Brain microvascular endothelial cell (primary cell): Measurements from ENCODE around the gene OR11A1.

Experiments
- DNase-seq: peaks from one replicate; pipeline ENCODE4 v3.0.0-alpha.2; 2020
- H3K27ac ChIP-seq: fragments of 250-450 bp; sonication (Bioruptor Pico); 2 replicates; pipeline ENCODE4 v1.5.1; 2020; ENCODE audit warnings: mild to moderate bottlenecking, moderate library complexity
- H3K27me3 ChIP-seq: fragments of 250-450 bp; sonication (Bioruptor Pico); replicated peaks from 2 replicates; pipeline ENCODE4 v1.5.1; 2020; ENCODE audit warnings: mild to moderate bottlenecking
- H3K36me3 ChIP-seq: fragments of 250-450 bp; sonication (Bioruptor Pico); replicated peaks from 2 replicates; pipeline ENCODE4 v1.5.1; 2020; ENCODE audit warnings: mild to moderate bottlenecking
- H3K4me3 ChIP-seq: 2 replicates; pipeline ENCODE4 v1.5.1; 2011; ENCODE audit warnings: low read depth, mild to moderate bottlenecking, control low read depth, low read length, moderate library complexity
- in situ Hi-C: cut with HindIII; loops from 2 replicates; pipeline ENCODE4 v1.10.0; 2017; ENCODE audit warnings: low sequenced_read_pairs, low pct_ligation_motif_present
- TF ChIP-seq, protein P1 (sequence below): IDR thresholded peaks from 2 replicates; pipeline ENCODE4 v1.5.1; 2011; ENCODE audit warnings: low read depth, mild to moderate bottlenecking, moderate library complexity, low read length, control low read depth, inconsistent platforms; ENCODE audit errors: missing control alignments

Gene OR11A1

DNA sequence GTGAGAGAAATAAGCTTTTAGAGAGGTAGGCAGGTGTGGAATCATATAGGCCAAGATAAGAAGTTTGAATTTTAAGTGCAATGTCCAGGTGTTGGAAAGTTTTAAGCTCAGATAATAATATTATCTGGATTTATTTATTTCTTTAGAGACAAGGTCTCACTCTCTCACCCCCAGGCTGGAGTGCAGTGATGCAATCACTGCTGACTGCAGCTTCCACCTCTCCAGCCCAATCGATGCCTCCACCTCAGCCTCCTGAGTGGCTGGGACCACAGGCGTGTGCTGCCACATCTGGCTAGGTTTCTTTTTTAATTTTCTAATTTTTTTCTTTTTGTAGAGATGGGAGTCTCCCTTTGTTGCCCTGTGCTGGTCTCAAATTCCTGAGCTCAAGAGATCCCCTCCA, 36.4 kb upstream of the OR11A1 start:
- no peak for DNase-seq
- Histone ChIP-seq H3K36me3 (no peaks in the 10 kb centered on the region), H3K27ac (no peak overlapping the region), H3K4me3 (no peak overlapping the region), H3K27me3 (no peaks in the 10 kb centered on the region)
- in situ Hi-C loops = no loop called here
- TF ChIP-seq, protein P1, sequence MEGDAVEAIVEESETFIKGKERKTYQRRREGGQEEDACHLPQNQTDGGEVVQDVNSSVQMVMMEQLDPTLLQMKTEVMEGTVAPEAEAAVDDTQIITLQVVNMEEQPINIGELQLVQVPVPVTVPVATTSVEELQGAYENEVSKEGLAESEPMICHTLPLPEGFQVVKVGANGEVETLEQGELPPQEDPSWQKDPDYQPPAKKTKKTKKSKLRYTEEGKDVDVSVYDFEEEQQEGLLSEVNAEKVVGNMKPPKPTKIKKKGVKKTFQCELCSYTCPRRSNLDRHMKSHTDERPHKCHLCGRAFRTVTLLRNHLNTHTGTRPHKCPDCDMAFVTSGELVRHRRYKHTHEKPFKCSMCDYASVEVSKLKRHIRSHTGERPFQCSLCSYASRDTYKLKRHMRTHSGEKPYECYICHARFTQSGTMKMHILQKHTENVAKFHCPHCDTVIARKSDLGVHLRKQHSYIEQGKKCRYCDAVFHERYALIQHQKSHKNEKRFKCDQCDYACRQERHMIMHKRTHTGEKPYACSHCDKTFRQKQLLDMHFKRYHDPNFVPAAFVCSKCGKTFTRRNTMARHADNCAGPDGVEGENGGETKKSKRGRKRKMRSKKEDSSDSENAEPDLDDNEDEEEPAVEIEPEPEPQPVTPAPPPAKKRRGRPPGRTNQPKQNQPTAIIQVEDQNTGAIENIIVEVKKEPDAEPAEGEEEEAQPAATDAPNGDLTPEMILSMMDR = no peak

GRCh38 chr6:29491574-29491973, 34.7 kb upstream of the OR11A1 start:
- H3K36me3 ChIP-seq = no peaks in the 10 kb centered on the region
- in situ Hi-C loops = no loop called here
- TF ChIP-seq, protein P1 = no peak
- no peaks in the 10 kb centered on the region for H3K27me3 ChIP-seq
- no peak overlapping the region for H3K27ac ChIP-seq
- H3K4me3 ChIP-seq = no peak overlapping the region
- no peak for DNase-seq

DNA sequence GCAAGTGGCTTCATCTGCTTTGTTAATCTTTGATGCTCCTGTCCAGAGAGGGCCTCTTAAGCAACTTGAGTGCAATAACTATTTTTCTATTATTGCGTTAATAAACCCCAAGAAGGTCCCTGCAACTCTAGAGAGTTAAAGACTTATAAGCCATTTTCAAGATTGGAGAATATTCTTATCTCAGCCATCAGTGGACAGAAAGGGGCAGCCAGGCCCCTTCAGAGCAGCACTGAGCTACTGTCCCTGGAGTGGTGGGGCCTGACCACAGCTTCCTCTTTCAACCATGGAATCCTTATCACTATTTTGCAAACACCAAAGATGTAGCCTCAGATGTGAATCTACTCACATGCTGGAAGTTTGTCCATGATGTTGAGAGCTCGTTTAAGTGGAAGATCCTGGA, 33.7 kb upstream of the OR11A1 start:
- no peak for DNase-seq
- Histone ChIP-seq H3K4me3 (no peak overlapping the region), H3K27ac (no peak overlapping the region), H3K36me3 (no peaks in the 10 kb centered on the region), H3K27me3 (no peaks in the 10 kb centered on the region)
- TF ChIP-seq, protein P1 = no peak
- in situ Hi-C loops = no loop called here

DNA sequence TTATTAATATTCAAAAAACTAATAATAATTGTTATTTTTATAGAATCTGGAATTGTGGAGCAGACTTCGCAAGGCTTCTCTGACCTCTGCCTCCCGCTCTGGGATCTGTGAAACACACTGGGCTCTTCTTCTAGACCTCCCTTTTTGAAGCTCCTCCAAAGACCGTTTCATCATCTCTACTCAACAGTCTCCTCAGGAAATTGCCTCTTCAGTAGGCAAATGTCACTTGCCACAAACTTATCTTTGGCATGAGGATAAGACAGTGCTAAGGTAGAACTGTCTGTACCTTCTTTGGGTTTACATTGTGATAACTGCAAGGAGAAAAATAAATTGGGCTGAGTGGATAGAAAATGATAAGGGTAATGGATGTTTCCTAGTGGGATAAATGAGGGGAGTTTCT, 33.2 kb upstream of the OR11A1 start:
- no peak overlapping the region for H3K4me3 ChIP-seq
- no peaks in the 10 kb centered on the region for H3K27me3 ChIP-seq
- no peaks in the 10 kb centered on the region for H3K36me3 ChIP-seq
- TF ChIP-seq, protein P1 = no peak
- in situ Hi-C loops = no loop called here
- no peak overlapping the region for H3K27ac ChIP-seq
- DNase-seq = no peak

DNA sequence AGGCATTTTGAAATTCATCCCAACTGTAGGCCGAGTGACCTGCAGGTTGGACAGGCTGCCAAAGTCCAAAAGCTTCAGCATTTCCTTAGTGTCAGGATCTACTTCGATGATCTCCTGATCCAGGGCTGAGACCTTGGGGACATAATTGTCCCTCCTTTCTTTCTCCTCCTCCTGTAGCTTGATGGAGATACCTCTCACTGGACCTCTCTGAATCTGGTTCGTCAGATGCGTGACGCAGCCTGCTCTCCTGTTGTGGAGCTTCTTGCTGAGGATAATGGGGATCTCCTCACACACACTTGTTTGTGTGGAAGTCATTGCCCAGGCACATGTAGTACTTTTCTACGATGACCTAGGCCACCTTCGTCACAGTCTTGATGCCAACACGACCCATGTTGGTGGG, 32.4 kb upstream of the OR11A1 start:
- Histone ChIP-seq H3K27me3 (no peaks in the 10 kb centered on the region), H3K27ac (no peak overlapping the region), H3K4me3 (no peak overlapping the region), H3K36me3 (no peaks in the 10 kb centered on the region)
- TF ChIP-seq, protein P1 = no peak
- no peak for DNase-seq
- in situ Hi-C loops = no loop called here

DNA sequence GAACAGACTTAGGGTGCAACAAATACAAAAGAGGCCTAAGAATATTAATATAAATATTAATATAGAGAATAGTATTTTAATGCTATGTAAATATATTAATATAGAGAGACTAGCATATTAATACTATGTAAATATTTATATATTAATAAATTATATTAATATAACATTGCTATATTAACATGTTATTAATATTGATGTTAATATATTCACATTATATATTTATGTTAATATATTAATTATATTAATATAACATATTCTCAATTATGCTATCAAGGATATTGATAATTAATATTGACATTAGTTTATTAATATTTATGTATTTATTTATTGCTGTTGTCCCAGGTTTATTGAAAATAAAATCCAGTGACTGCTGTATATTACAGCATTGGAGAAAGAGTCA, 32.0 kb upstream of the OR11A1 start:
- DNase-seq = no peak
- TF ChIP-seq, protein P1 = no peak
- no peaks in the 10 kb centered on the region for H3K27me3 ChIP-seq
- H3K4me3 ChIP-seq = no peak overlapping the region
- no peak overlapping the region for H3K27ac ChIP-seq
- no peaks in the 10 kb centered on the region for H3K36me3 ChIP-seq
- in situ Hi-C loops = no loop called here
